SK-N-MC (cell line): ENCODE results near the gene NCAM2.

Experiments
- EZH2 ChIP-seq: fragments of 200-600 bp; sonication (generic); IDR thresholded peaks from one replicate; pipeline ENCODE4 v1.6.1; 2017; ENCODE audit warnings: antibody characterized with exemption
- FOXP2 ChIP-seq: optimal IDR thresholded peaks from 2 replicates; pipeline ENCODE3; 2011; ENCODE audit warnings: mild to moderate bottlenecking, moderate library complexity; ENCODE audit not compliant: insufficient read depth; ENCODE audit errors: extremely low read length, control extremely low read depth
- POLR2AphosphoS5 ChIP-seq: IDR thresholded peaks from 2 replicates; pipeline ENCODE4 v1.6.1; 2012; ENCODE audit warnings: mild to moderate bottlenecking, low read depth, low read length, borderline replicate concordance

DNA sequence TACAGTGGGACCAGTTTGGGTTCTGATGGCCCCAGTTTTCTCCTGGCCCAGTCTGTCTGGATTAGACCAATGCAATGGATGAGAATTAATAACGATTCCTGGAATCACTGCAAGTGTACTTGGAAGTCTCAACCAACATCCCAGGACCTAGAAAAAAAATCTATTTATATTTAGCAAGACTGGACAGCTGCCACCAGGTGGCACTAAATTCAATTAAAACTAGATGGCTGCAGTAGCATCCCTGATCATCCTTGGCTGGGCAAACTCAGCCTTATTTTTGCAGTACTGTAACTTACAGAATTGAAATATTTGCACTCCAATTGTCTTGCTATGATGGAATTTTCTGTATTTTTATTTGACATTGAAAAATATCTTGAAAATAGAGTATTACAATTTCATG is 165.7 kb downstream of the NCAM2 start:
- no peak for TF ChIP-seq POLR2AphosphoS5
- TF ChIP-seq EZH2, result no peak
- no peak for TF ChIP-seq FOXP2
